Measurements from ENCODE around the gene EXD3. TPM values are rescaled to one million over a fixed set of nuclear protein-coding genes. Genes with fewer than 3 reads are reported as not detected.

The EXD3 gene
- total RNA-seq, 3 donors from 2014 or later, result 39.4 to 56.7 (median 40.1) TPM

DNA sequence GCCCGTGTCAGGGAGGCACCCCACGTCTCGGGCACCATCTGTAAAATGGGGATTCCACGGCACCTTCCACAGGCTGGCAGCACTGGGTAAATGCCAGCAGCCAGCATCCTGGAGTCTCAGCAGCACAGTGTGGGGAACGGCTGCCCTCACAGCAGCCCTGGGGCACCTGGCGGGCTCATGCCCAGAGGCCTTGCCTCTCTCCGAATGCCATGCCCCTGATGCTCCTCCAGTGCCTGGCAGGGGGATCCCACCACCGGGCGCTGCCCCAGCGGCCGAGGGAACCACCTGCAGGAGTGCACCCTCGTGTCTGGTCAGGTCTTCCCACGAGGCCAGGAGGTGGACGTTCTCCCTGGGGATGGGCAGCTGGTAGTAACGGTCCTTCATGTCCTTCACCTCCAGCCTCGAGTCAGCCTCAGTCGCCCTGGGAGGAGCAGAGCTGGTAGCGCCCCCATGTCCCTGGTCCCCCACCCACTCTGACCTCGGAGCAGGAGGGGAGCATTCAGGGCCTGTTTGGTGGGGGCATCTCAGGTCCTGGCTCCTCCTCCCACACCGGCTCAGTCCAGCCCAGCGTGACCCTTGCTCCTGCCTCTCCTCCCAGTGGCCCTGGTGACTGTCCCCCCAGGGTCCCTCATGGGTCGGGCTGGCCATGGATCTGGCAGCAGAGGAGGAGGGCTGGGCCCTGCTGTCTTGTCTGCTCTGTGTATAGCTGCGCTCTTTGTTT, 71.0 kb downstream of the EXD3 start:
- Histone ChIP-seq H3K4me3 (no peak overlapping the region), H3K36me3 (ENCODE audit: low read depth) (no peaks in the 10 kb centered on the region), H3K9me3 (peaks cover 12% of the 10 kb centered on the region), H3K4me1 (ENCODE audit: low read depth) (no peaks in the 10 kb centered on the region)
- ATAC-seq (no peak), DNase-seq (no peak)
- TF ChIP-seq, protein P1, sequence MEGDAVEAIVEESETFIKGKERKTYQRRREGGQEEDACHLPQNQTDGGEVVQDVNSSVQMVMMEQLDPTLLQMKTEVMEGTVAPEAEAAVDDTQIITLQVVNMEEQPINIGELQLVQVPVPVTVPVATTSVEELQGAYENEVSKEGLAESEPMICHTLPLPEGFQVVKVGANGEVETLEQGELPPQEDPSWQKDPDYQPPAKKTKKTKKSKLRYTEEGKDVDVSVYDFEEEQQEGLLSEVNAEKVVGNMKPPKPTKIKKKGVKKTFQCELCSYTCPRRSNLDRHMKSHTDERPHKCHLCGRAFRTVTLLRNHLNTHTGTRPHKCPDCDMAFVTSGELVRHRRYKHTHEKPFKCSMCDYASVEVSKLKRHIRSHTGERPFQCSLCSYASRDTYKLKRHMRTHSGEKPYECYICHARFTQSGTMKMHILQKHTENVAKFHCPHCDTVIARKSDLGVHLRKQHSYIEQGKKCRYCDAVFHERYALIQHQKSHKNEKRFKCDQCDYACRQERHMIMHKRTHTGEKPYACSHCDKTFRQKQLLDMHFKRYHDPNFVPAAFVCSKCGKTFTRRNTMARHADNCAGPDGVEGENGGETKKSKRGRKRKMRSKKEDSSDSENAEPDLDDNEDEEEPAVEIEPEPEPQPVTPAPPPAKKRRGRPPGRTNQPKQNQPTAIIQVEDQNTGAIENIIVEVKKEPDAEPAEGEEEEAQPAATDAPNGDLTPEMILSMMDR (IDR thresholded peaks at IDR 0.05), result no peak
- intact Hi-C loops (cut with DNase I, micrococcal nuclease), result no loop called here

DNA sequence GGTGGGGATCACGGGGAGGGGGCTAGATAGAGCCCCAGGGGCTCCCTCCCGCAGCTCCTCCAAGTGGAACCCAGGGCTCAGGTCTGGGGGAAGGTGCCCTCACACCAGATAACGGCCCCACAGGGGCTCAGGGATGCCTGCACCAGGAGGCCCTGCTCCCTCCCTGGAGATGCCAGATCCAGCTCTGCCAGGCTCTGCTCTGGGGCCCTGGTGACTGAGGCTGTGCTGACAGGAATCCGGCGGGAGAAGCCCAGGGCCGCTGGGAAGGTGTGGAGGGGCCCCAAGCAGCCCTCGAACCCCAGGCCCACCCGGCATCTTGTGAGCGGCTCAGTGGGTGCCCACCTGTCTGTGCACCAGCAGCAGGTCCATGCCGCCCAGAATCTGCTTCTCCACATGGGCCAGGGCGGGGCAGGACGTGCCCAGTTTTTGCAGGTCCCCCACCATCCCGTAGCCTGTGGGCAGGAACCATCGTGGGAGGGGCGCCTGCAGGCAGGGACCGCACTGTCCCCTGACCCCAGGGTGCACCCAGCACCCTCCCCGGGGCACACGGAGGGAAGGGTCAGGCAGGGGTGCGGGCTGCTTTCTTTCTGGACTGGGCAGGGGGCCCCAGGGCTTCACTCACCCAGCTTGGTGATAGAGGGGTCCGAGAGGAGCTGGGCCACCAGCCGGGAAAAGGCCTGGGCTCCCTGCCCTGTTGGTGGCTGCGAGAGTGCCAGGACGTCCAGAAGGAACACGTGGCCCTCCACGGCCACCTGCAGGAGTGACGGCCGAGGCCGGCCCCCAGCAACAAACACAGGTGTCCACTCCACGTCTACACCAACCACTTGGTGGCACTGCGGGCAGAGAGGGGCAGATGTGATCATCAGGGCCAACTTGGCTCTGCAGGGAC, 72.0 kb downstream of the EXD3 start:
- Histone ChIP-seq H3K4me1 (ENCODE audit: low read depth) (no peaks in the 10 kb centered on the region), H3K9me3 (peaks cover 7% of the 10 kb centered on the region), H3K36me3 (ENCODE audit: low read depth) (no peaks in the 10 kb centered on the region), H3K4me3 (no peak overlapping the region)
- DNase-seq (no peak), ATAC-seq (peak; percentile 17)
- intact Hi-C loops (cut with DNase I, micrococcal nuclease), result no loop called here
- TF ChIP-seq, protein P1 (IDR thresholded peaks at IDR 0.05), result no peak

GRCh38 chr9:137349471-137350033, 73.4 kb downstream of the EXD3 start:
- peaks cover 5% of the 10 kb centered on the region for H3K9me3 ChIP-seq
- TF ChIP-seq, protein P1 (IDR thresholded peaks at IDR 0.05), result no peak
- H3K4me3 ChIP-seq, result no peak overlapping the region
- no peaks in the 10 kb centered on the region for H3K4me1 ChIP-seq (ENCODE audit: low read depth)
- intact Hi-C loops (cut with DNase I, micrococcal nuclease), result no loop called here
- ATAC-seq, result no peak
- no peaks in the 10 kb centered on the region for H3K36me3 ChIP-seq (ENCODE audit: low read depth)
- DNase-seq, result no peak

DNA sequence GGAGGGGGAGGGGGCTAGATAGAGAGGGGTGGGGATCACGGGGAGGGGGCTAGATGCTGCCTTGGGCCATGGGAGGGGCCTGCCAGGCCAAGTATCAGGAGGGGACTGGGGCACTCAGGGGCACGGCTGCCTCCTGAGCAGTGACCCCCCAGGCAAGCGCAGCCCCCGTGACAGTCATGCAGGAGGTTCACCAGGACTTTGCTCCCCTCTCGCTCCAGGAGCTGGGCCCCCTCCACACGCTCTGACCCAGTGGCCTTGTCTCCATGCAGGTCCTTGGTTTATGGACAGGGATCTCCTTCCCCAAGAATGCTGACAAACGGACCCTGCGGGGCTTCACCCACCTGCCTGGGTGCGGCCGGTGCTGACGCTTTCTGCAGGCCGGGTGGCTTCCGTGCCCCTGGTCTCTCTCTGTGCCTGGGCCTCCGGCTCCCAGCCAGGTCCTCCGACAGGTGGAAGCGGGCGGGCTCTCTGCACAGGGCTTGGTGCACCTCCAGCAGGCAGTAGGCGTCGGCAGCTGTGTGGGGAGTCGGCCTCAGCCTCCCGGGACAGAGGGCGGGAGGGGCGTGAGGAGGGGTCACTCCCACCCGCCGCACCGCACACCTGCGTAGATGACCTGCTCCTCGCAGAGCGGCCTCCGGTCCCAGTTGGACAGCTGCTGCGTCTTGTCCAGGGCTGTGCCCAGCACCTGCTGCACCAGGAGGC, 74.0 kb downstream of the EXD3 start:
- ATAC-seq (no peak), DNase-seq (no peak)
- Histone ChIP-seq H3K4me1 (ENCODE audit: low read depth) (no peaks in the 10 kb centered on the region), H3K9me3 (peaks cover 5% of the 10 kb centered on the region), H3K36me3 (ENCODE audit: low read depth) (no peaks in the 10 kb centered on the region), H3K4me3 (no peak overlapping the region)
- intact Hi-C loops (cut with DNase I, micrococcal nuclease), result no loop called here
- TF ChIP-seq, protein P1 (IDR thresholded peaks at IDR 0.05), result no peak

DNA sequence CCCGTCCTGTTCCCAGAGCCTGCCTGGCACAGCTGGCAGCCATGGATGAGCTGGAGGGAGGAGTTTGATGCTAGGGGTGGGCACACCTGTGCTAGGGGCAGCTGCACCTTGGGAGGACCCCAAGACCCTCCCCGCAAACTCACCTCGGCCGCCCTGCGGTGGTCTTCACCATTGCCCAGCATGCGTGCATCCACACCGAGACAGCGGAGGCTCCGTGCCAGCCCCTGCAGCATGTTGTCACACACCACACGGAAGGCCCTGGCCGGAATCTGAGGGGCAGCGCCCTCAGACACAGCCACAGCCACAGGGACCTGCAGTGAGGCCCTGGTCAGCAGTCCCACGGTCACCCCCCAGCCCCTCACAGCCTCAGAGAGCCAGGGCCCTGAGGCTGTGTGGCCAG, 75.0 kb downstream of the EXD3 start:
- H3K4me3 ChIP-seq, result no peak overlapping the region
- TF ChIP-seq, protein P1 (IDR thresholded peaks at IDR 0.05), result no peak
- no peaks in the 10 kb centered on the region for H3K36me3 ChIP-seq (ENCODE audit: low read depth)
- intact Hi-C loops (cut with DNase I, micrococcal nuclease), result no loop called here
- ATAC-seq (no peak), DNase-seq (no peak)
- peaks cover 5% of the 10 kb centered on the region for H3K9me3 ChIP-seq
- no peaks in the 10 kb centered on the region for H3K4me1 ChIP-seq (ENCODE audit: low read depth)

Measured in mucosa of descending colon (tissue), 3 donors.